Activated CD8-positive, alpha-beta T cell treated with anti-CD3 and anti-CD28 coated beads for 36 hours (primary cell): ENCODE results near the gene KRT1. TPM values are rescaled to one million over a fixed set of nuclear protein-coding genes. Genes with fewer than 3 reads are reported as not detected.

Source experiments
- ATAC-seq: fragments of 200-7000 bp; cut with Tn5 transposase; one replicate; pipeline ENCODE4 v1.10.0; 2021; ENCODE audit warnings: mild to moderate bottlenecking, moderate library complexity
- CTCF ChIA-PET: fragments of 350-600 bp; sonication (Branson Sonifier 250); formaldehyde crosslinking; loops from one replicate; lab custom pipeline; 2021; ENCODE audit warnings: antibody characterized with exemption; lab: Charles Lee
- POLR2A ChIA-PET: fragments of 350-600 bp; sonication (Branson Sonifier 250); formaldehyde crosslinking; loops from one replicate; lab custom pipeline; 2021; ENCODE audit warnings: antibody characterized with exemption; lab: Charles Lee
- DNase-seq: peaks from one replicate; pipeline ENCODE4 v3.0.0-alpha.2; 2020
- H3K27ac Mint-ChIP-seq: one replicate; pipeline ENCODE4 v1.8.0; 2021; ENCODE audit warnings: mild to moderate bottlenecking, mixed read lengths
- H3K27me3 Mint-ChIP-seq: one replicate; pipeline ENCODE4 v1.8.0; 2021; ENCODE audit warnings: mixed read lengths
- H3K36me3 Mint-ChIP-seq: one replicate; pipeline ENCODE4 v1.8.0; 2021; ENCODE audit warnings: low read depth, mixed read lengths
- H3K4me1 Mint-ChIP-seq: one replicate; pipeline ENCODE4 v1.8.0; 2021; ENCODE audit warnings: low read depth, mixed read lengths
- H3K4me3 Mint-ChIP-seq: one replicate; pipeline ENCODE4 v1.8.0; 2021; ENCODE audit warnings: mild to moderate bottlenecking, moderate library complexity, mixed read lengths
- H3K9me3 Mint-ChIP-seq: one replicate; pipeline ENCODE4 v1.8.0; 2021; ENCODE audit warnings: mixed read lengths
- CTCF ChIP-seq: fragments of 200-600 bp; IDR thresholded peaks from one replicate; pipeline ENCODE4 v1.8.0; 2022; ENCODE audit warnings: antibody characterized with exemption, mild to moderate bottlenecking
- intact Hi-C: fragments of 100-400 bp; cut with micrococcal nuclease; formaldehyde crosslinking; loops from one replicate; pipeline ENCODE4 v1.10.0; 2022
- total RNA-seq, 2 experiments: library from RNA; stranded (reverse); gene quantifications; one replicate each; pipeline ENCODE4 v1.2.3, GENCODE V29; 2021

Gene KRT1
- total RNA-seq, 2 experiments from 2014 or later: not detected

GRCh38 chr12:52724384-52724783, 44.2 kb upstream of the KRT1 start:
- Mint-ChIP-seq H3K9me3 (no peaks in the 10 kb centered on the region), H3K4me1 (no peaks in the 10 kb centered on the region), H3K27ac (no peak overlapping the region), H3K27me3 (no peaks in the 10 kb centered on the region), H3K4me3 (no peak overlapping the region), H3K36me3 (no peaks in the 10 kb centered on the region)
- ChIA-PET CTCF (interaction anchor here (1.5 kb wide), 1 partner anchor 160 kb away, joined by 5 read pairs; no protein-coding TSS in a partner anchor), POLR2A (no interaction called here)
- ATAC-seq (no peak), DNase-seq (no peak)
- intact Hi-C loops: no loop called here
- TF ChIP-seq CTCF: no peak

GRCh38 chr12:52722680-52723079, 42.5 kb upstream of the KRT1 start:
- Mint-ChIP-seq H3K27ac (no peak overlapping the region), H3K4me1 (no peaks in the 10 kb centered on the region), H3K9me3 (no peaks in the 10 kb centered on the region), H3K27me3 (no peaks in the 10 kb centered on the region), H3K4me3 (no peak overlapping the region), H3K36me3 (no peaks in the 10 kb centered on the region)
- ChIA-PET CTCF (interaction anchor here (1.4 kb wide), 1 partner anchor 148 kb away, joined by 4 read pairs; no protein-coding TSS in a partner anchor), POLR2A (no interaction called here)
- intact Hi-C loops: no loop called here
- ATAC-seq (no peak), DNase-seq (no peak)
- TF ChIP-seq CTCF: no peak

- Mint-ChIP-seq H3K4me3 (no peak overlapping the region), H3K4me1 (no peaks in the 10 kb centered on the region), H3K27ac (no peak overlapping the region), H3K9me3 (no peaks in the 10 kb centered on the region), H3K36me3 (no peaks in the 10 kb centered on the region), H3K27me3 (no peaks in the 10 kb centered on the region)
- no peak for DNase-seq
- intact Hi-C loops: no loop called here
- TF ChIP-seq CTCF: no peak
- no peak for ATAC-seq
- ChIA-PET CTCF (interaction anchor here (1.4 kb wide), 1 partner anchor 149 kb away, joined by 4 read pairs; no protein-coding TSS in a partner anchor), POLR2A (no interaction called here)
These were observed 41.7 kb upstream of the KRT1 start for GRCh38 chr12:52721838-52722470.

GRCh38 chr12:52720365-52720886, 40.2 kb upstream of the KRT1 start:
- Mint-ChIP-seq H3K9me3 (no peaks in the 10 kb centered on the region), H3K27me3 (peaks cover 6% of the 10 kb centered on the region), H3K27ac (no peak overlapping the region), H3K4me1 (no peaks in the 10 kb centered on the region), H3K4me3 (no peak overlapping the region), H3K36me3 (no peaks in the 10 kb centered on the region)
- TF ChIP-seq CTCF: no peak
- intact Hi-C loops: no loop called here
- DNase-seq: no peak
- no peak for ATAC-seq
- POLR2A ChIA-PET: no interaction called here
- CTCF ChIA-PET: no interaction called here

GRCh38 chr12:52716061-52716460, 35.9 kb upstream of the KRT1 start:
- POLR2A ChIA-PET: interaction anchor here (1.2 kb wide), 1 partner anchor 70 kb away, joined by 3 read pairs; no protein-coding TSS in a partner anchor
- intact Hi-C loops: loop anchor here (10.0 kb wide), 1 partner anchor 149 kb away; no protein-coding TSS in a partner anchor
- no peak for TF ChIP-seq CTCF
- no peak for DNase-seq
- CTCF ChIA-PET: interaction anchor here (1.4 to 3.2 kb wide), 4 partner anchors 134 to 169 kb away, joined by 4 to 18 read pairs (median 10); no protein-coding TSS in a partner anchor
- no peaks in the 10 kb centered on the region for H3K36me3 Mint-ChIP-seq
- H3K27me3 Mint-ChIP-seq: peaks cover 26% of the 10 kb centered on the region
- ATAC-seq: no peak
- H3K4me3 Mint-ChIP-seq: no peak overlapping the region
- no peaks in the 10 kb centered on the region for H3K9me3 Mint-ChIP-seq
- H3K4me1 Mint-ChIP-seq: peaks cover 7% of the 10 kb centered on the region
- no peak overlapping the region for H3K27ac Mint-ChIP-seq
